Fibroblast of skin of scalp (primary cell): ENCODE measurements around the gene RXRB. TPM values are rescaled to one million over a fixed set of nuclear protein-coding genes. Genes with fewer than 3 reads are reported as not detected.
"Not testable (repeated sequence)": the region's sequence is repeated elsewhere in the genome, so short reads cannot be mapped to it uniquely, and the experiment has no call there.

Source experiments
- DNase-seq: peaks from one replicate; pipeline ENCODE4 v3.0.0-alpha.2; 2013
- polyA plus RNA-seq, 2 experiments: library from polyadenylated mRNA; unstranded; fragments of 120-200 nt; gene quantifications; one replicate each; pipeline ENCODE4 v1.2.1, GENCODE V29; 2013; ENCODE audit not compliant: insufficient read length in 2 of 2

RXRB gene
- 45.8 TPM for polyA plus RNA-seq (2013, experiment 1 of 2; ENCODE audit: insufficient read length)
- polyA plus RNA-seq (2013, experiment 2 of 2; ENCODE audit: insufficient read length) = 44.9 TPM

- DNase-seq = peak; percentile 100
Observed at GRCh38 chr6:33200219-33201146, at the start of gene RXRB, which contains the start of gene SLC39A7. Gene RXRB, minus strand, starts transcription at chr6:33200665. Its CDS starts 189 bp downstream, at chr6:33200476. Gene SLC39A7, plus strand, starts transcription at chr6:33200867. Its CDS starts 379 bp downstream, at chr6:33201246.

GRCh38 chr6:33249732-33250630 lies 49.5 kb upstream of the RXRB start:
- peak; percentile 81 for DNase-seq

GRCh38 chr6:33248932-33249731 lies 48.7 kb upstream of the RXRB start:
- DNase-seq = peak; percentile 99

GRCh38 chr6:33248643-33248931 lies 48.1 kb upstream of the RXRB start:
- peak; percentile 53 for DNase-seq

GRCh38 chr6:33247977-33248642 lies 47.6 kb upstream of the RXRB start:
- peak; percentile 84 for DNase-seq

- DNase-seq = no peak
Observed at GRCh38 chr6:33243476-33243875, 43.0 kb upstream of the RXRB start.

GRCh38 chr6:33241968-33242367 lies 41.5 kb upstream of the RXRB start:
- DNase-seq = no peak

GRCh38 chr6:33237741-33238140 lies 37.3 kb upstream of the RXRB start:
- DNase-seq = no peak

- DNase-seq = no peak
Observed at GRCh38 chr6:33236852-33237251, 36.4 kb upstream of the RXRB start.

GRCh38 chr6:33236328-33236727 lies 35.9 kb upstream of the RXRB start:
- DNase-seq = no peak

GRCh38 chr6:33235221-33235634 lies 34.8 kb upstream of the RXRB start:
- no peak for DNase-seq

GRCh38 chr6:33226503-33227120 lies 26.1 kb upstream of the RXRB start:
- not testable (repeated sequence) for DNase-seq

GRCh38 chr6:33217681-33218080 lies 17.2 kb upstream of the RXRB start:
- no peak for DNase-seq

GRCh38 chr6:33217246-33217645 lies 16.8 kb upstream of the RXRB start:
- DNase-seq = no peak

- DNase-seq = no peak
Observed at GRCh38 chr6:33216117-33216649, 15.7 kb upstream of the RXRB start.

GRCh38 chr6:33215271-33216116 lies 15.0 kb upstream of the RXRB start:
- DNase-seq = no peak

GRCh38 chr6:33213989-33214335 lies 13.5 kb upstream of the RXRB start:
- no peak for DNase-seq

GRCh38 chr6:33213166-33213988 lies 12.9 kb upstream of the RXRB start:
- no peak for DNase-seq

GRCh38 chr6:33212857-33213165 lies 12.3 kb upstream of the RXRB start:
- DNase-seq = peak; percentile 24
